Activated CD4-positive, CD25-positive, alpha-beta regulatory T cell treated with anti-CD3 and anti-CD28 coated beads, Interleukin-2, amount 50 U/mL, for 72 hours (primary cell): ENCODE measurements around the gene CREM.
"Not testable (repeated sequence)": the region's sequence is repeated elsewhere in the genome, so short reads cannot be mapped to it uniquely, and the experiment has no call there.

Source experiments
- DNase-seq: peaks from one replicate; pipeline ENCODE4 v3.0.0; 2021

The CREM gene

DNA sequence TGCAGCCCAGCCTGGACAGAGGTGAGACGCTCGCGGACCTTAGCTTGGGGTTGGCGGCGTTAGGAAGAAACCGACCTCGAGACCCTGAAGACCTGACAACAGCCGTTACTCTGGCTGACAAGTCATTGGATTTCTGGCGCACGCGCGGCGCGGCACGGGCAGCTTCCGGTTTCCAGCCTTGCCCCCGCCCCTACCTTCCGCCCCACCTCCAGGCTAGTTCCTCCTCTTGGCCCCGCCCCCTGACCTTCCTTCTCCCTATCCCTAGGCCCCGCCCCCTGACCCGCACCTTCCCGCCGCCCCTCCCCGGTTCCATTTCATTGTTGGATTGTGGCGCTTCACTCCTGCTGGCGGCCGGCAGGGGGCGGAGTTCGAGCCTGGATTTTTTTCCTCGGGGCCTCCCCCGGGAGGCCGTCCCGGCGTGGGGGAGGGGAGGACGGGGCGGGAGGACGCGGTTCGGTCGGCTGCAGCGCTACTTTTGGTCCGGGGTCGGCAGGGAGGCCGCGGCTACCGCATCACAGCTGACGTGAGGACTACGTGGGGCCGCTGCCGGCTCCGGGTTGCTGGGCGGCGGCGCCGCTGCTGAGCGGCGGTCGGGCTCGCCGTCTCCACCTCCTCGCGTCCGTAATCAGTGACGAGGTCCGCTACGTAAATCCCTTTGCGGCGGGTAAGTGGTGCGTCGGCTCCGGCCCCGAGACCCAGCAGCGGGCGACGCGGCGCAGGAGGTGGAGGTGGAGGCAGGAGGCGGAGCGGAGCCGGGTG is at the start of gene CREM:
TSS of gene CREM (plus strand) at position 317 of the 759 bp plus-strand sequence. CDS start 10,990 bp downstream, outside the sequence.
- DNase-seq, result peak; percentile 100

DNA sequence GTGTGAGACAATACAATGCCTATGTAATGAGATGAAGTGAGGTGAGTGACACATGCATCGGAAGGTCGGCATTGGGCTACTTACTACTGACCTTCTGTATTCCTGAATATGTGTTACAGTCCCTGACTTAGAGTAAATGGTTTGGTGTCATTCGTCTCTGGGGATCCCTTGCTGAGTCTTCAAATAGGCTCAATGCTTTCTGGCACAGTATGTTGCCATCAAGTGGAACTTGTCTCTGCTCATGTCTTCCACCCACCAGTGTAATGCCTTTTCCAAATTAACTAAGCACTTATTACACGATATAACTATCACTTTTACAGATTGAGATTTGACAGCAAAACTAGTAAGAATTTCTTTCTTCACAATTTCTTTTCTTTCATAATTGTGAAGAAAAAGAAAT is 47.4 kb upstream of the CREM start:
- no peak for DNase-seq

DNA sequence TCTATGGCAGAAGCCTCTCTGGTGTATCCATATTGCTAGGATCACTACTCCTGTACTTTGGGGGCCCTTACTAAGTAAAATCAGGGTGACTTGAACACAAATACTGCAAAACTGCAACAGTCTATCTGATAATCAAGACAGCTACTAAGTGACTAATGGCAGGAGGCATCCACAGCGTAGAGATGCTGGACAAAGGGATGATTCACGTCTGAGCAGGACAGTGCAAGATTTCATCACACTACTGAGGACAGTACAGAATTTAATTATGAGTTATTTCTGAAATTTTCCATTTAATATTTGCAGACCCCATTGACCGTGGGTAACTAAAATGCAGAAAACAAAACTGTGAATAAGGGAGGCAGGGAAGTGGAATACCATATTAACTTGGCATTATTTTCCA is 46.9 kb upstream of the CREM start:
- DNase-seq, result no peak

DNA sequence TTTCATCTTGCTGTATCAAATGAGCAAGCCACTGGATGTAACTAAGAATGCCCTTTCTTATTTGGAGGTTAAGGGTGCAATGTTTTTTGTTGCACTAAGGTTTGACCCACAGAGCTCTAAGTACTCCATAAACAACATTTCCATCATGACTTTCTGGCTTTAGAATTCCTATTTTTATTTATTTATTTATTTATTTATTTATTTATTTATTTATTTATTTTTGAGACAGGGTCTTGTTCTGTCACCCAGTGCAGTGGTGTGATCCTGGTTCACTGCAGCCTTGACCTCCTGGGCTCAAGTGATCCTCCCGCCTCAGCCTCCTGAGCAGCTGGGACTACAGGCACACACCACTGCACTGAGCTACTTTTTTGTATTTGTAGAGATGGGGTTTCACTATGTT is 46.4 kb upstream of the CREM start:
- not testable (repeated sequence) for DNase-seq

DNA sequence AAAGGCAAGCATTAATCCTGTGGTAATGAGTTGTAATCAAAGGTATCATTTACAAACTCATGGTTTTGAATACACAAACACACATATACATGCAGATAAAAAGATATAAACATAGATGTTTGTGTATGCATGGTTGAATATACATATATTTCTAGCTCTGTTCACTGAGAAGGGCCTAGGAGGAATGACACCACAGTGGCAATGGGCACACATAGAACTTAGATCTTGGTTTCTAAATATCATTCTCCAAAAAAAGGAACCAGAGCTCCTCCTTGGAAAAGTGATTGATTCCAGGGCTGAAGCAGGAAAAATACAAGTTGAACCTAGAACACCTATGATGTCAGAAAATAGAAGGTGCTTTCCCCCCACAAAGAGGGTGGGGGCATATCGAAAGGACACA is 43.4 kb upstream of the CREM start:
- DNase-seq, result no peak

DNA sequence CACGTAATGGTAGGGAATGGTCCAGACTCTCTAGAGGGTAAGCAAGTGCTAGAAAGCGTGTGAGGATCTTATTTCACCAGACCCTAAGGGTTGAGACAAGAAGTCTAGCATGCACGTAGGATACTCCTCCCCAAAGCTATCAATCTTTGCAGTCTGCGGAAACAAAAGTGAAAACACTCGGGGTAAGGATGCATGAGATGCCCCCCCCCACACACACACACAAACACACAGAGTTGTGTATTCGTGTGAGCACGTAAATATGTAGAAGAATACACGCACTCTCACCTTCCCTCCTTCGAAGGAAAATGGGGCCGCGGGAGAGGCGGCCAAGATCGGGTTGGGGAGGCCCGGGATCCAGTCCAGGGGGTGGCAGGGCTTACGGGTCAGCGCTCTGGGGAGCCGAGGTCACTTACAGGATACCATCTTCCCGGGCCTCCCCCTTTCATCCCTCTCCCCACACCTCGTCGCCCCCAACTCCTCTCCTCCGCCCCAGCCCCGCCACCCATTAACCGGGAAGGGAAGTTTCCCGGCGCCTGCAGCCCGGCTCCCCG is 37.0 kb upstream of the CREM start:
- DNase-seq, result no peak

DNA sequence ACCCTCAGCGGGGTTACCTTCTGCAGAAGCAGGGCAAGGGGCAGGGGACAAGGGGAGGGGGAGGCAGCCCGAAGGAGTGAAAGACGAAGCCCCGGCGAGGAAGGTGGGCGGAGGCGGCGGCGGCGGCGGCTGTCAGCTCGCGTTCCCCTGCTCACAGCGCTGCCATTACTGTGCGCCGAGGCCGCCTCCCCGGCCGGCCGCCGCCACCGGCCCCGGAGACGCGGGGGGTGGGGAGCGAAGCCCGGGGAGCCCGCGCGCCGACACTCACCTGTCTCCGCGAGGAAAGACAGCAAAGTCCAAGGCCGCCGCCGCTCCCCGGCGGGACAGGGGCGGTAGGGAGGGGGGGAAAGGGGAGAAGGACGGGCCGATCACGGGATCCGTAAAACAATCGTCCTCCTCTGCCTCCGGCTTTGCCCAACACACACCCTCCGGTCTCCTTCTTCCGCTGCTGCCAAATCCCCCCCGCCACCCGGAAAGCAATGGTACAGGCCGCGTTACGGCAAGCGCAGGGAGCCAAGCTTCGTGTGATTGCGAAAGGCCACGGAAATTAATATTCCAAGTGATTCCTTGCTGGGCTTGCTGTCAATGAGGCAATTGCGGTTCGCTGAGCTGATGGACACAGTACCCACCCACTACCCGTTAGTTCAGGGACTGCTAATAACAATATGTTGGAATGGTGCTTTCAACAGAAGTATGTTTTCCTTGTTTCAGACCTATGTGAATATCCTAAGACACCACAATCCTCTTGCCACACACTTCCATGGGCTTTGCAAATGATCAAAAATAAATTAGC is 36.3 kb upstream of the CREM start, which contains the start of gene CUL2:
TSS of gene CUL2 (minus strand) at position 180 of the 793 bp plus-strand sequence. CDS start 19,024 bp downstream, outside the sequence.
- peak; percentile 93 for DNase-seq

DNA sequence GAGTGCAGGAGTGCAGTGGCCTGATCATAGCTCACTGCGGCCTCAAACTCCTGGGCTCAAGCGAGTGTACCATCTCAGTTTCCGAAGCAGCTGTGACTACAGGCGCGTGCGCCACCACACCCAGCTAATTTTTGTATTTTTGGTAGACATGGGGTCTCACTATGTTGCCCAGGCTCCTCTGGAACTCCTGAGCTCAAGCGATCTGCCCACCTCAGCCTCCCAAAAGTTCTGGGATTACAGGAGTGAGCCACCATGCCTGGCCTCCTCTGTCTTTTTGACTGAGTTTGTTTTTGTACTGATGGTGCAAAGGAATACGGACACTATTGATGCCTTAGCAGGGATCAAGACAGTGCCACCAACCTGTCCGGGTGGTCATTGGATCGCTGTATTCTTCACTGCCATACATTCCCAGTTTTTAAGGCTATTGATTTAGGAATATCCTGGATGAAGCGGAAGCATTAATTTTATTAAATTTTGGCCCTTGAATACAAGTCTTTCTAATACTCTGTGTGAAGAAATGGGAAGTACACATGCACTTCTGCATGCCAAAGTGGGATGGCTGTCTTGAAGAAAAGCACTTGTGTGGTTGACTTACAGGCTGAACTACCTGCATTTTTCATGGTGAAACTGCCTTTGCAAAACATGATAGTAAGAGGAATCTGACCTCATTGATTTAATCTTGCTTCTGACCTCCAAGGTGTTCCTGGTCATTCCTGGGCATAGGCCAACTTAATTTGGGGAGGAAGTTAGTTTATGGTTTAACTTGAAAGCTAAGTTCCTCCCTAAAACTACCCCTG is 34.5 kb upstream of the CREM start:
- no peak for DNase-seq

DNA sequence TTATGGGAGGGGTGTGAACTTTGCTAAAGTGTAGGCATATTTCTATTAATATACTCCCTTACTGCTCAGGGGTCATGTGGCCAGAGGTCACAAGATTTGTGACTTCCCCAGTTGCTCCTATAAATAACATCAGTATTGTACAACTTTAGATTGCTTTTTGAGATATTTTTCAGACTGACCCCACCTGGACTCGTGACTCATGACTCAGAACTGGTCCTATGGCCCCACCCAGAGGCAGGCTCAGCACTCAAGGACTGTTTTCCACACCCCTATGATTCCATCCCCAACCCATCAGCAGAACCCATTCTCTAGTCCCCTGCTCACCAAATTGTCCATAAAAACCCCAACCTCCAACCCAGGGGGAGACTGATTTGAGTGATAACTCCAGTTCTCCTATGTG is 33.8 kb upstream of the CREM start:
- DNase-seq, result no peak

DNA sequence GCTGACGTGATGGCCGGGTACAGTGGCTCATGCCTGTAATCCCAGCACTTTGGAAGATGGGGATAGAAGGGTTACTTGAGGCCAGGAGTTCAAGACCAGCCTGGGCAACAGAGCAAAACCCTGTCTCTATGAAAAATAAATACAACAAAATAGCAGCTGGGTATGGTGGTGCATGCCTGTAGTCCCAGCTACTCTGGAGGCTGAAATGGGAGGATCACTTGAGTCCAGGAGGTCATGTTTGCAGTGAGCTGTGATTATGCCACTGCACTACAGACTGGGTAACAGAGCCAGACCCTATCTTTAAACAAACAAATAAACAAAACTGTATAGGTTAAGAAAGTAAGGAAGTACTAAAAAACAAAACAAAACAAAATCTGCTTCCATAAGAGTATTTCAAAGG is 30.3 kb upstream of the CREM start:
- DNase-seq, result no peak

DNA sequence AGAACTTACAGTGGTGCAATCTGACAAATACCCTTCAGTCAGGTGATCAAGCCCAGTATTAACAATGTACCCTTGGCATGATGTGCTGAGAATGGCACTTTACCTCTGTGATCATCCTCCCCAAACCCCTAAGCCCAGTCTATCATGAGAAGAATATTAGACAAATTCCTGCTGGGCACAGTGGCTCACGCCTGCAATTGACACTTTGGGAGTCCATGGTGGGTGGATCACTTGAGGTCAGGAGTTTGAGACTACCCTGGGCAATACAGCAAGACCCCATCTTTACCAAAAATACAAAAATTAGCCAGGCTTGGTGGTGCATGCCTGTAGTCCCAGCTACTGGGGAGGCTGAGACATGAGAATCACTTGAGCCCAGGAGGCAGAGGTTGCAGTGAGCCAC is 29.1 kb upstream of the CREM start:
- no peak for DNase-seq

DNA sequence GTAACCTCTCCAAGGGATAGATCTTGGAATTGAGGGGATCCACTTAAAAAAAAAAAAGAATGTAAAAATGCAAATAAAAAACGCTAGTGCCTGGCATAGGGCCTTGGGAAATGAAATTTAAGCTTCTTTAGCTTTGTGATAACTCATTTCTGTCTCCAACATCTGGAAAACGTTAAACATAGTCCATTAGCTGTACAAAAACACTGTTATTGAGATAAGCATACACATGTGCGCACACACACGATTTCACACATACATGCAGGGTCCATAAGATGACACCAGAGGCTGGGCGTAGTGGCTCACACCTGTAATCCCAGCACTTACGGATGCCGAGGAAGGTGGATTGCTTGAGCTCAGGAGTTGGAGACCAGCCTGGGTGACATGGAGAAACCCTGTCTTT is 22.8 kb upstream of the CREM start:
- no peak for DNase-seq

DNA sequence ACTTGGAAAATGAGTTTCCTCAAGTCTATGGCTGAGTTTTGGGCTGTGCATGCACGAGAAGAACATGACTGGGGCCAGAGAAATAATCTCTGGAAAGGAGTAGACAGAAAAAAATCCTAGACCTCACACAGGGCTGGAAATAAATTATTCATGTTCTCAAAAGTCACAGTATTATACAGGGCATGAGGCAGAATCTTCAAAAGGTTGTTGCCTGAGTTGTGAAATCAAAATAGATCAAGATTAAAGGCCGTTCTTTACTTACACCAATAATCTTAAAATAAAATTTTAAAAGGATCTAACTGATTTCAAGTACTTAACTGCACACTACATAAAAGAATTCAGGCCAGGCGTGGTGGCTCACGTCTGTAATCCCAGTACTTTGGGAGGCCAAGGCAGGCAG is 14.1 kb upstream of the CREM start:
- no peak for DNase-seq

DNA sequence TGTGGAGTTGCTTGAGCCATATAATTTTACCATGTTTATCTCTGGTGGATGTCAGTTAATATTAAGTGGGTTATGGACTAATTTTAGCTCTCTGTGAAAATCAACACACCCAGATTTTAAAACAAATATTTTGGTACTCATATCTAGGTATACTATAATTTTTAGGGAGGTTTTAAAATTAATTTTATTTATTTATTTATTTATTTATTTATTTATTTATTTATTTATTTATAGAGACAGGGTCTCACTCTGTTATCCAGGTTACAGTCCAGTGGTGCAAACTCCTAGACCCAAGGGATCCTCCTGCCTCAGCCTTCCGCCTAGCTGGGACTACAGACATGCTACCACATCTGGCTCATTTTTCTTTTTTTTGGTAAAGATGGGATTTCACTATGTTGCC is 7.3 kb upstream of the CREM start:
- no peak for DNase-seq

DNA sequence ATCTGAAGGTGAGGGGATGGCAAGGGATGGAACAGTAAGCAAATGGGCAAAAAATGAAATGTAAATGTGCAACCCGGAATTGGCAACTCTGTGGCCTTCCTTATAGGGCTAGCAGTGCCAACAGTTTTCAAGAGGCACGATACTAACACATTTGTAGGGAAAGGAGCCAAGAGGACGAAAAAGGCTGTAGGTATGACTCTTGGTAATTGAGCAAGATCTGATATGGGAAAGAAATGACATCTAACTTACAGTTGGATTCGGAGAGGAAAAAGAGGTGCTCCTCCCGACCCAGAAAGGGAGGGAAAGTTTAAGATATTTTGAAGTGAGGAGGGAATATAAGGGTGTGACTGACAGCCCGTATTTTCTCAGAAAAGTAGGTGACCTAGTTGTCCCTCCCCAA is 2.1 kb upstream of the CREM start:
- DNase-seq, result no peak

DNA sequence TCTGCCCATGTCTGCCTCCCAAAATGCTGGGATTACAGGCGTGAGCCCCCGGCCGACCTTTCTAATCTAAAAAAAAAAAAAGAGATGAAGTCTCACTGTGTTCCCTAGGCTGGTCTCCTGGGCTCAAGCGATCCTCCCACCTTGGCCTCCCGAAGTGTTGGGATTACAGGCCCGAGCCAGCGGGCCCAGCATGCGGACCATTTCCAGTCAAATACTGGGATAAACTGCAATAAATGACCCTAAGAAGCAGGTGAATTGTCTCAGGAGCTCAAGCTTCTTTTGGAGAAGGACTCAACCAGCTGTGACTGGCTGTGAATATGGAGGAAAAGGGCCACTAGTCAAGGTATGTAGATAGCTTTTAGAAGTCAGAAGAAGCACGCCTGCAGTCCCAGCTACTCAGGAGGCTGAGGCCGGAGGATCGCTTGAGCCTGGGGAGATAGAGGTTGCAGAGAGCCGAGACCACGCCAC is 550 bp upstream of the CREM start:
- DNase-seq, result no peak

DNA sequence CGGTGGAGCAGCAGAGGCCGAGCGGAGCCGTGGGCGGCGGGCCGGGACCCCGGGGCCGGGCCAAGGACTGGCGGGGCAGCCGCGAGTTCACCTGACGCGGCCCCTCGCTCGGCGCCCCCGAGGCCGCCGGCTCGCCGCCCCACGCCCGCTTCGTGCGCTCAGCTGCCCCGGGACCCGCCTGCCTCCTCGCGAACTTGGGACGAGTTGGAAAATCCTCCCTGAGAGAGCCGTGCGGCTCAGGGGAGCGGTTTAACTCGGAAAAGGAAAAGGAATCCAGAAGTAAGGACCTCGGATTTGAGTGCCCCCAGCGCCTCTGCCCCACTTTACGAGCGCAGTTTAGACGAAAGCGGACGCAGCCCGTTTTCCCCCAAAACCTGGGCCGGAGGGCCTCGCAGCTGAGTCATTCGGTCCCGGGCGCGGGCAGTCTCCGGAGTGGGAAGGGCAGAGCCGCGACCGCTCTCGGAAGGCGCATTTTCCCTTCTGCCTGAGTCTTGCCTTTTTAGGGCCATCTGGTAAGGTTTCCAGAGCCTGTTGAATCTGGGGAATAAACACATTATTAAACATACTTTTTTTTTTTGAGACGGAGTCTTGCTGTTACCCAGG is 744 bp downstream of the CREM start:
- peak; percentile 70 for DNase-seq

DNA sequence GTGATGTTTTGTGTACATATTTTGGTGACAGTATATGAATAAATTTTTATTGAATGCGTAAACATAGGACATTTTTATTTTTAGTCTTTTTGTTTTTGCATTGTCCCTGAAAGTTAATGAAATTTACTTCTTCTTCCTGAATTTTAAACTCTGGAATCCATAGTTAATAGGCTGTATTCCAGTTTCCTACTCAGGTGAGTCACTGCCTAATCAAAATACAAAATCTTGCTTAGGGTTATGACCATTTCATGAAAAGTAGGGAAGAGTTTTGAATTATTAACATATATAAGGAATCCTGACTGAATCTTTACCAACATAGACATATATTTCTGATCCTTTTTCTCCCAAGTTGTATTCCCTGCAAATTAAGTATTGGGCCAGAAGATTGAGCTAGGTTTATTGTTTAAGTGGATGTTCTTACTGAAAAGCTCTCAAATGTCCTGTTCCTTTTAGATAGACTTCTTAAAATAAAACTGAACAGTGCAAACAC is 2.6 kb downstream of the CREM start:
- no peak for DNase-seq

DNA sequence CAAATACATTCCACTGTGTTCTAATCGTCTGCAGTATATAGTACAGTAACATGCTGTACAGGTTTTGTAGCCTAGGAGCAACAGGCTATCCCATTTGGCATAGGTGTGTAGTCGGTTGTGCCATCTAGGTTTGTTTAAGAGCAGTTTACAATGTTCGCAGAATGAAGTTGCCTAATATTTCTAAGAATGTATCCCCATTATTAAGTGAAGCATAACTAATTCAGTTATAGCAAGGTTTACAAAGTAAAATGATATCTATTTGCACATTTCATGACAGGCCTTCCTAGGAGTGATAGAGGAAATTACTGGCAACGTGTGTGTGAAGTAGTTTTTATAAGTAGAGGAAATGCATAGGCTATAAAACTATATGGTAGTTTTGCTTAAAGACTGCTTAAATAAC is 4.0 kb downstream of the CREM start:
- DNase-seq, result no peak

DNA sequence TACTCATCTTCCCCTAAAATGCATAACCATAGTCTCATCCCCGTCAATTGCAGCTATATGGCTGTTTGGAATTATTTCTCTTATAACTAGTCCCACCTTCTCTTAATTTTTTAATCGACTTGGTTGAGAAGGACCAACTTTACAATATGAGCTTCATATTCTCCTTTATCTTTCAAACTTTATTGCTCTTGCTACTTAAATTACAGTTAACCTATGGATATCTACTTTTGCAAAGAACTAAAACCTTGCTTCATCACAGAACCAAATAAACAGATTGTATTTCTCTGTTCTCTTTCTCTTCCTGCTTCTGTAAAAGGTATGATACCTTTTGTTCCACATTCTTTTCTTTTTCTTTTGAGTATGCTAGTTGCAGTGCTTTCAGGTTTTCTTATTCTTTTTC is 6.1 kb downstream of the CREM start:
- no peak for DNase-seq

DNA sequence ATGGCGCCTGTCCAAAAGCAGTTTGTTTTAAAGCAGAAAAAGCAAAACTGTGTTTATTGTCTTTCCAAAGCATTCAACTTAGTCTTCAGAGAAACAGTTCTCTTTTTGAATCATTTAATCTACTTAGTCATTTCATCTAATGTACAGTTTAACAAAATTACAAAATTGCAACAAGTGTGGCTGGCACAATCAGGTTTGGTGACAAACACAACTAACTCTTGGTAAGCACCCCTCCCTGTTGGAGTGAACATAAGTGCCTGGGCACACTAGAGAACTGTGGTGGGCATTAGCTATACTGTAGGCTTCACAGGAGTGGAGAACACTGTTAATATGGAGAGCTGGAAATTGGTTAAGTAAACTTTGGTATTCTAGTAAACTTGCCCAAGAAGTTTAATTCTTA is 6.9 kb downstream of the CREM start:
- no peak for DNase-seq

DNA sequence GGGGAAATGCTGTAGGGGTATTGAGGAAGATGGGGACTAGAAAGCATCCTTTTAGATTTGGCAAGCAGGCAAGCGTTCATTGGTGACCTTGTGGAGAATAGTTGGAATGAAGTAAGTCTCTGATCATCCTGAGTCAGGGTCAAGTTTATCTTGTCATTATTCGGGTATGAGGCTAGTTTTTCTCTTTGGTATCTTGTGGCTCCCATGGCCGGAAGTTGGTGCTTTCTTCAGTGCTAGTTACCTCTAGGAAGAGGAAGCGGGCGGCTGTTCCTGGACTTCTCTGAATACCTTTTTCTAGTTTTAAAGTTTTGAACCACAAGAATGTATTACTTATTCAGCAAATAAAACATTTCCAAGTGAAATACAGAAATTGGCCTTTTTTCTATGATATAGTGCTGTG is 9.2 kb downstream of the CREM start:
- no peak for DNase-seq
